Panc1 (cell line): ENCODE data around the gene SSC5D. TPM values are rescaled to one million over a fixed set of nuclear protein-coding genes. Genes with fewer than 3 reads are reported as not detected.

Experiments used
- ATAC-seq: fragments of 200-7000 bp; cut with Tn5 transposase; 2 replicates; pipeline ENCODE4 v1.9.1; 2020; ENCODE audit warnings: mild to moderate bottlenecking, moderate library complexity
- BruUV-seq: library from RNA; stranded (reverse); fragments of 400-500 nt; replicated peaks from 2 replicates; lab custom pipeline; 2021; lab: Mats Ljungman, UMichigan
- CTCF ChIA-PET: fragments of 300-600 bp; sonication (Branson Sonifier 250); formaldehyde crosslinking; loops from one replicate; lab custom pipeline; 2022; ENCODE audit warnings: antibody characterized with exemption; lab: Charles Lee
- POLR2A ChIA-PET: fragments of 300-600 bp; sonication (Branson Sonifier 250); formaldehyde crosslinking; loops from one replicate; lab custom pipeline; 2022; ENCODE audit warnings: antibody characterized with exemption; lab: Charles Lee
- DNase-seq: peaks from one replicate; pipeline ENCODE4 v3.0.0-alpha.2; 2010; ENCODE audit warnings: low read depth, low spot score
- H3K27ac ChIP-seq: 2 replicates; pipeline ENCODE4 v1.5.1; 2011; ENCODE audit warnings: mild to moderate bottlenecking, low read length, inconsistent platforms
- H3K27me3 ChIP-seq: fragments of 200-500 bp; sonication (Bioruptor generic); 2 replicates; pipeline ENCODE4 v1.6.0; 2014; ENCODE audit warnings: low read length, inconsistent platforms; ENCODE audit not compliant: control insufficient read depth, insufficient read depth
- H3K36me3 ChIP-seq: fragments of 200-500 bp; sonication (Bioruptor generic); 2 replicates; pipeline ENCODE4 v1.5.1; 2014; ENCODE audit warnings: inconsistent platforms, mild to moderate bottlenecking, low read length, moderate library complexity; ENCODE audit not compliant: control insufficient read depth, insufficient read depth
- H3K4me1 ChIP-seq: 2 replicates; pipeline ENCODE4 v1.5.1; 2011; ENCODE audit warnings: inconsistent platforms, mild to moderate bottlenecking, low read length, moderate library complexity; ENCODE audit not compliant: control insufficient read depth, insufficient read depth
- H3K4me3 ChIP-seq, 2 experiments: 2 replicates each; pipeline ENCODE4 v1.5.1; 2011 to 2012; ENCODE audit warnings: low read depth in 2 of 2, low read length in 2 of 2, mild to moderate bottlenecking in 2 of 2, inconsistent platforms in 1 of 2, moderate library complexity in 1 of 2
- H3K9me3 ChIP-seq: fragments of 200-500 bp; sonication (Bioruptor generic); 2 replicates; pipeline ENCODE4 v1.5.1; 2014; ENCODE audit warnings: low read depth, mild to moderate bottlenecking, inconsistent platforms, low read length, moderate library complexity; ENCODE audit not compliant: control insufficient read depth, insufficient read depth
- CTCF ChIP-seq: fragments of 450-650 bp; IDR thresholded peaks from 2 replicates; pipeline ENCODE4 v1.5.1; 2017; ENCODE audit warnings: mild to moderate bottlenecking
- POLR2AphosphoS5 ChIP-seq: IDR thresholded peaks from 2 replicates; pipeline ENCODE4 v1.6.1; 2012; ENCODE audit warnings: mild to moderate bottlenecking, low read depth, low read length, moderate library complexity
- REST ChIP-seq, 2 experiments: IDR thresholded peaks; 2 replicates each; pipeline ENCODE4 v1.6.1; 2011 to 2012; ENCODE audit warnings: low read depth in 2 of 2, control low read depth in 1 of 2, low read length in 1 of 2, mild to moderate bottlenecking in 1 of 2, moderate library complexity in 1 of 2; ENCODE audit not compliant: insufficient read depth in 1 of 2
- SIN3A ChIP-seq: IDR thresholded peaks from 2 replicates; pipeline ENCODE4 v1.6.1; 2012; ENCODE audit warnings: low read depth, mild to moderate bottlenecking, low read length, moderate library complexity, borderline replicate concordance; ENCODE audit not compliant: insufficient read depth
- TCF7L2 ChIP-seq: IDR thresholded peaks from 2 replicates; pipeline ENCODE4 v1.6.1; 2011; ENCODE audit warnings: mild to moderate bottlenecking, low read depth, low read length, inconsistent platforms
- in situ Hi-C: cut with HindIII; loops from 2 replicates; pipeline ENCODE4 v1.10.0; 2016; ENCODE audit warnings: low sequenced_read_pairs, low pct_unique_long_range_greater_than_20kb
- intact Hi-C: fragments of 100-400 bp; cut with micrococcal nuclease; formaldehyde crosslinking; loops from one replicate; pipeline ENCODE4 v1.10.0; 2022; ENCODE audit not compliant: unreplicated experiment
- total RNA-seq: library from RNA; stranded (reverse); gene quantifications from one replicate; pipeline ENCODE4 v1.2.1, GENCODE V29; 2021; ENCODE audit not compliant: unreplicated experiment

The SSC5D gene
- total RNA-seq, 1 experiment from 2014 or later = 13.0 TPM

DNA sequence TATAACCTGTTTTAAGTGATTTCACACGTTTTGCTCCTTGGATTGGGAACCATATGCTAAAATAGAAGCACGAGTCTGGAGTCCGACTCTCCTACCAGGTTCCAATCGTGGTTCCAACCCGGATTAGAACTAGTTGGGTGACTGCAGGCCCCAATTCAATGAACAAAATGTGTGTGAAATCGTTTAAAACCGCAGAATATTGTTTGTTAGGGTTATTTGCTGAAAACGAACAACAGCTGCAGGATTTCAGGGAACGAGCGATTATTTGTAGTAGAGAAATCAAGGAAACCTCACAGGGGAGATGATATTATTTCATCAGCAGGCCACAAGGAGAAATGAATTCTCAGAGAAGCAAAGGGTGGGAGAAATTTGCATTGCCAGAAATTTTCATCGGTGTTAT is 16.7 kb downstream of the SSC5D start:
- TF ChIP-seq REST (IDR thresholded peaks at IDR 0.05; ENCODE audit: insufficient read depth in 1 of 2, low read depth in 2 of 2, low read length in 1 of 2) (no peak), POLR2AphosphoS5 (no peak), CTCF (no peak), SIN3A (no peak), TCF7L2 (no peak)
- no TSS peak for BruUV-seq
- intact Hi-C loops (no loop called here), in situ Hi-C loops (no loop called here)
- ChIA-PET CTCF (interaction anchor here (0.7 to 1.7 kb wide), 3 partner anchors 37 to 43 kb away, joined by 3 to 31 read pairs (median 3); no protein-coding TSS in a partner anchor), POLR2A (no interaction called here)
- Histone ChIP-seq H3K27ac (no peak overlapping the region), H3K4me3 (no peak overlapping the region), H3K36me3 (no peaks in the 10 kb centered on the region), H3K27me3 (no peaks in the 10 kb centered on the region), H3K4me1 (no peaks in the 10 kb centered on the region), H3K9me3 (no peaks in the 10 kb centered on the region)
- DNase-seq = no peak
- ATAC-seq = no peak

GRCh38 chr19:55508120-55508519 is 19.9 kb downstream of the SSC5D start:
- intact Hi-C loops (no loop called here), in situ Hi-C loops (no loop called here)
- ChIA-PET POLR2A (interaction anchor here (0.6 to 0.8 kb wide), 3 partner anchors 32 to 183 kb away, joined by 3 to 6 read pairs (median 4); partner anchors contain the start of genes ISOC2 and ZNF628), CTCF (interaction anchor here (0.5 to 0.7 kb wide), 3 partner anchors 9 to 165 kb away, joined by 3 to 4 read pairs (median 3); no protein-coding TSS in a partner anchor)
- no peak overlapping the region for H3K27ac ChIP-seq
- H3K27me3 ChIP-seq = no peaks in the 10 kb centered on the region
- H3K9me3 ChIP-seq = no peaks in the 10 kb centered on the region
- DNase-seq (no peak), ATAC-seq (no peak)
- no peaks in the 10 kb centered on the region for H3K4me1 ChIP-seq
- no TSS peak for BruUV-seq
- TF ChIP-seq CTCF (no peak), SIN3A (no peak), REST (IDR thresholded peaks at IDR 0.05; ENCODE audit: insufficient read depth in 1 of 2, low read depth in 2 of 2, low read length in 1 of 2) (no peak), POLR2AphosphoS5 (no peak), TCF7L2 (no peak)
- no peak overlapping the region for H3K4me3 ChIP-seq
- H3K36me3 ChIP-seq = no peaks in the 10 kb centered on the region
